Measurements from ENCODE around the gene KDF1.

The KDF1 gene

DNA sequence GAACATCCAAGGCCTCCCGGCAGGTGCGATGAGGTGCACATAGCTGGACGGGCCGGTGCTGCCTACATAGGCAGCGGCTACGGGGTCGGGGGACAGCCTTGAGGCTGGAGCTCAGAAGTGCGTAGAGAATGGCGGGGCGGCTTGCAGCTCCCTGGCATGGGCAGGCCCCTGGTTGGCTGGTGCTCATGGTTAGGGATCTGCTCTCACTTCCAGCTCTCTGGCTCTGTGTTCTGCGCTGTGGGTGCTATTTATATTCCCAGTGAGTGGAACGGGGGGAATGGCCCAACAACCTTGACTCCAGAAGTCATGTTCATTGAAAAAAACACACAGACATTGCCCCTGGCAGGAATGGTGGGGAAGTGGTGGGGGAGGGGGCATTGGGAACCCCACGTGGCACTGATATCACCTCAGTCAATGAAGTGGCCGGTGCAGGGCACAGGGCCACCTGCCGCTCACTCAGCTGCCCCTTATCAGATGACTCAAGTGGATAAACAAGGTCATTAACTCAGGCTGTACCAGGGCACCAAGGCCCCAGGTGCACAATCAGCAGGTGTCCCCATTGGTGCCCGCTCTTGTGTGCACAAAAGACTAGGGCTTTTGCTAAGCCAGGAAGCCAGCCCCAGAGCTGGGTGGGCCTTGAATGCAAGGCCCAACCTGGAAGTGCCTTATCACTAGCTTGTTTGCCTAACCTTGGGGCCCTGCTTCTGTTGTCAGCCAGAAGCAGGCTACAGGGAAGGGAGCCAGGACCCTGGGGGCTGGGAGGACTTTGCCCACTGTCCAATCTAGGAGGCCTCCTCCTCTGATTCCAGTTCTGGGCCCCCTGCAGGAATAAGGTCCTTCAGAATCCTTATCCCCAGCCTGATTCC lies 46.3 kb downstream of the KDF1 start, which contains the start of gene NR0B2:
Gene NR0B2 (minus strand): TSS at position 222 of the 866 bp plus-strand sequence. CDS start 35 bp downstream, at position 187.
- DNase-seq (ENCODE audit: low read depth), result no peak

DNA sequence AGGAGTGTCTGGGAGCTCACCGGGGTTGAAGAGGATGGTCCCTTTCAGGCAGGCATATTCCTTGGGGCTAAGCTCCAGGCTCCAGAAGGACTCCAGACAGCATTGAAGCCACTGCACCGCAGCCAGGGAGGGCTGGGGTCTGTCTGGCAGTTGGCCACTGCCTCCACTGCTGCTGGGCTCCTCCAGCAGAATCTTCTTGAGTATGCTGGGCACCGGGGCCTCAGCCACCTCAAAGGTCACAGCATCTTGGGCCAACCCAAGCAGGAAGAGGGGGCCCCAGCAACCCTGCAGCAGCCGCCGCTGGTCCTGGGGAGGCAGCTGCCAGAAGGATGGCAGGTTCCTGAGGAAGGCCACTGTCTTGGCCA lies 46.9 kb downstream of the KDF1 start:
- DNase-seq (ENCODE audit: low read depth), result no peak

DNA sequence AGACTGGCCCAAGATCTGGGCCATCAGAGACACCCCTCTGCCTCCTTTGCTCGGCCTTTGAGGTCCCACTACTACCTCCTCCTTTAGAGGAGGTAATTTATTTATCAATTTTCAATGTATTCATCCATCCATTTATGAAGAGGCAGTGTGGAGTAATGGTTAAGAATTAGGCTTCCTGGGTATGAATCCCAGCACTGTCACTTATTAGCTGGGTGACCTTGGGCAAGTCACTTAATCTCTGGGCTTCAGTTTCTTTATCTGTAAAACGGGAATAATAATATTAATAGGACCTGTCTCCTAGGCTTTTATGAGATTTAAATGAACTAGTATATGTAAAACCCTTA lies 48.1 kb downstream of the KDF1 start:
- no peak for DNase-seq (ENCODE audit: low read depth)

DNA sequence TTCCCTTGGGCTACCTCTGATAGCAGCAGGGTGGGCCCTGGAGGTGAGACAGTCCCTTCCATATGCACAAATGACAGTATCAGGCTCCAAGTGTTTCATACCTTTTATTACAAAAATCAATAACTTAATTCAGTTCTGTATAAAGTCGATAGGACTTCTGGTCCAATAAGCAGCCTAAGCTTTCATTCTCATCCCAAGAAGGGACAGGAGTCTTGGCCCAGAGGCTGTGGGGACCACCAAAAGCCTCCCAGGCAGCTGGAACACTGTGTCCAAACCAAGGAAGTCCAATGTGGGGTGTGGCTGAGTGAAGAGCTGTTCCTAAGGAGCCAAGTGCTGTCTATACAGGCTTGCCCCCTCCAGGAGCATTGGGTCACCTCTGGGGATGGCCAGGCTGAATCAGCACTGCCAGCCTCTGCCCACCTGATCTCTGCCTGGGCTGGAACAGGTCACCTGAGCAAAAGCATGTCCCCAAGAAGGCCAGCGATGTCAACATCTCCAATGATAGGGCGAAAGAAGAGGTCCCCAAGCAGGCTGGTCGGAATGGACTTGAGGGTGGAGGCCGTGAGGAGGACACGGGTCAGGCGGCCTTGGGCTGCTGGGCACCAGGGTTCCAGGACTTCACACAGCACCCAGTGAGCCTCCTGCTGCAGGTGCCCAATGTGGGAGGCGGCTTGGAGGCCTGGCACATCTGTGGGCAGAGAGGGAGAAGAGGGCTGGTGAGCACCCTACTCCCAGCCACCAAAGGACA lies 48.7 kb downstream of the KDF1 start:
- DNase-seq (ENCODE audit: low read depth), result no peak

DNA sequence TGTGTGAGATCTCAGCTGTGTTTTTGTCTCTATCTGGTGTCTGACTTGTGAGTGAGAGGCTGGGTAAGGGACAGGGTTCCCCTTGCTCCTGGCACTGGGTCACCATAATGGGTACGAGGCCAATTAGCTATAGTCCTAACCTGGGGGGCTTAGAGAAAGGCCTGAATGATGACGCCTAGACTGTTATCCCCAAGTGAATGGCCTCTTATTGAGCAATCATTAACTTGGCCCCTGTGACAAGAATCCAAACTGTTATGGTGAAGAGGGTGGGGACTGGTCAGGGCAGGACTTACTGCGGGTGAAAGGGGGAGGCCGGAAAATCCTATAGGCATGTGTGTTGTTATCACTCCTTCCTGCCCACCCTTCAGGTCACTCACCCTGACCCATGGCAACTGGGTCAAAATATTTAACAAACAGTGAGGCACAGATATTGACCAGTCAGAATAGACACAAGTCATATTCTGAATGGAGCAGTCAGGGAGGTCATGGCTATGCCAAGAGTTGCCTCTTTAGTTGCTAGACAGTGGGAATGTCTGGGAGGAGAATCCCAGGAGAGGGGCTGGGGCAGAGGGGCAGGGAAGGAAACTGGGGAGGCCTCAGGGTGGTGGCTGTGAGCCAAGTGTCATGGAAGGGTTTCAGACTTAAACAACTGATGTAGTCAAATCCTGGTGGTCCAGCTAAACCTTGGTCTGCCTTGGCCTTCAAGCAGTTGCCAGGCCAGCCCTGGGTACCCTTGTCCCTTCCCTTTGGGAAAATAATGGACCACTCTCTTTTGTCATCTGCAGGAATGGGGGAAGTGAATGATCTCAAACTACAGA lies 49.7 kb downstream of the KDF1 start:
- DNase-seq (ENCODE audit: low read depth), result no peak

DNA sequence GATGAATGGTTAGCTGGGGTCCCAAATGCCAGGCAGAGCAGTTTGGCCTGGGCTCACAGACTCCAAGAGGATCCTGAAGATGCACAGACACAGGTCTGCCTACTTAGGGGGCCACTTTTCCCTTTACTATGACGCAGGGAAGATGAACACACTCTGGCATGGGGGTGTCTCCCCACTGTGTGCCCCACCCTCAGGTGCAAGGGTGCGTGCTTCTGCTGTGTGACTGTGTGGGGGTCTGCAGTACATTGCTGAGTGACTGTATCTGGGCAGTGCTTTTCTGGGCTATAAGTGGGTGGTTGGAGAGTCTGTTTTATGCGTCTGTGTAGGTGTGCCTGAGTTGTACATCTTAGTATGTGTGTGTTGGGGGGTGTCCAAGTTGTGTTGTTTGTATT lies 50.3 kb downstream of the KDF1 start:
- DNase-seq (ENCODE audit: low read depth), result no peak

DNA sequence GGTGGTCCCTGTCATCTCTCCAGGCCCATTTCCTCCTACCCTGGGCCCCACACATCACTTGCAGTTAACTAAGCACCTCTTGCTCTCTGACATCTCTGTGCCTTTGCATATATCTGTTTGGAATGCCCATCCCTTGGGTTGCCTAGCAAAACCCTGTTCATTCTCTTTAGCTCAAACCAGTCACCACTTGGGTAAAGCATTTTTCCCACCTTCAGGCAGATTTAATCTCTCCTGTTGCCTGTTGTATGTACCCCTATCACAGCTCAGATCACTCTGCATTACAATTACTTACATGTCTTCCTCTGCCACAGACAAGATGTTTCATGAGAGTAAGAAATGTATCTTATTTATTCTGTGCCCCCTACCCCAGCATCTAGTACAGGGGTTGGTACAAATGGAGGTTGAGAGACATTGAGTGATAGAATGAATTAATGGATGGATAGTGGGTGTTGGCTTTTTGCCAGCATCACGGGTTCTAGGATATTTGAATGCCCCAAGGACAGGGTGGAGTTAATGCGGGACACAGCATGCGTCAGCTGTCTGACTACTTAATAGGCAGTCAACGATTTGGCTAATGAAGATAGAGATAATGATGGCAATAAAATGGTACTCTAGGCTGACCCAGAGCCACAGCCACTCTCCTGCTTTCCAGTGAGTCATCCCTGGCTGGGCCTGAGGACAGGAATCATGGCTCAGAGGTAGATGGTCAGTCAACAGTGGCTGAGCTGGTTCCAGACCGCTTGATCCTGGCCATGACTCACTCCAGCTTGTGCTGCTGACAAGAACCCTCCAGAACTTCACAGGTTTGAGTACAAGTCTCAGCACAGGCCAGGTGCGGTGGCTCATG lies 53.0 kb downstream of the KDF1 start:
- no peak for DNase-seq (ENCODE audit: low read depth)

DNA sequence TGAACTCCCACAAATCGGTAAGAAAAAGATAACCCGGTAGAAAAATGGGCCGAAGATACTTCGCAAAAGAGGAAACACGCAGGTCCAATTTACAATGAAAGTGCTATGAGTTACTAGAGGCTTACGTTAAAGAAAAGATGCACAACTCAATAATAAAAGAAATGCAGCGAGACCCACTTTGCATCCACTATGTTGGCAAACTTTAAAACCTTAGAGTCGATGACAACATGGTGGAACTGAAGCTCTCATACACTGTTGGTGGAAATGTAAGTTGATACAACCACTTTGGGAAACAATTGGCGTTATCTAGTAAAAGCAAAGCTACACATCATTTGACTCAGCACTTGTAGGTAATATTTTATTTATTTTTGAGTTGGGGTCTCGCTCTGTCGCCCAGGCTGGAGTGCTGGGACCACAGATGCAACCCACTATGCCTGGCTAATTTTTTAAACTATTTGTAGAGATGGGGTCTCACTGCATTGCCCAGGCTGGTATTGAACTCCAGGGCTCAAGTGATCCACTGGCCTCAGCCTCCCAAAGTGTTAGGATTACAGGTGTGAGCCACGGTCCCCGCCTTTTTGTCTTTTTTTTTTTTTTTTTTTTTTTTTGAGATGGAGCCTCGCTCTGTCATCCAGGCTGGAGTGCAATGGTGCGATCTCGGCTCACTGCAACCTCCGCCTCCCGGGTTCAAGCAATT lies 59.3 kb downstream of the KDF1 start:
- DNase-seq (ENCODE audit: low read depth), result no peak

DNA sequence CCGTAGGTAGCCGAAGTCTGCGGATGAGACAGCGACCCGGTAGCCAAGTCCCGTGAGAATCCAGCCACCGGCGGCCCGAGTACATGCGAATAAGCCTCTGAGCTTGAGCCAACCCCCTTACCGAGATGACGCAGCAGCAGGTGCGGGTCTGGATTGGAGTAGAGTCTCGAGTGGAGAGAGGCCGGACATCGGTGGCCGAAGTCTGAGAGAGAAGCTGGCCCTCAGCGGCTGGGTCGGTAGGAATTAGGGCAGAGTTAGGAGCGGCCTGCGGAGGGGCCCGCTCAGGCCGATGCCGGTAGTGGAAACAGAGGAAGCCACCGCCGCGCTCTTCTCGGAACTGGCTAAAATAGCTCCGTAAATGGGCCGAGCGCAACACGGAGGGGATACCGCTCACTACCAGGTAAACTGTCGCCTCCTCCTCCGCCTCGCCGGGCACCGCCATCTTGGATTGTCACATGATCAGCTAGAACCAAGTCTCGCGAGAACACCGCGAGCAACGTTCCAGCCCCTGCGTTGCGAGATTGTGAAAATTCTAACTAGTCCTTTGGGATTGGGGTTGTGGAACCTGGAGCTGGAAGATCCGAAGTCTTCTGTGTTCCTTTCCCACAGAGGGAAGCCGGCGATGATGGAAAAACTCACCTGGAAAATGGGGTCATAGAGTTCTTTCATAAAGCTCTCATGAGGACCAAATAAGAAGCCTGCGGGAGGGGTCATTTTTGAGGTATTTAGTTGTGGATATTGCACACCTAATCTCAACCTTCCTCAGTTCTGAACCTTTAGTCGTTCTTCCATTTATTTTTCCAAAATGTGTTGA lies 60.1 kb downstream of the KDF1 start, which contains the start of gene GPATCH3:
Gene GPATCH3 (minus strand): TSS at position 467 of the 814 bp plus-strand sequence. CDS start 25 bp downstream, at position 442.
- peak; percentile 71 for DNase-seq (ENCODE audit: low read depth)
